ENCODE measurements around the gene NTM.
A peak's percentile ranks its signal among the peaks of the same experiment; 100 is the strongest.

The NTM gene

GRCh38 chr11:131592734-131593133, 222.3 kb downstream of the NTM start:
- DNase-seq: peak in 21 of 58 donors; percentile 29 to 71 (median 55)

GRCh38 chr11:131593301-131593700, 222.9 kb downstream of the NTM start:
- peak in 1 of 58 donors; percentile 33 for DNase-seq

- DNase-seq: peak in 8 of 58 donors; percentile 28 to 60 (median 40)
Measured at GRCh38 chr11:131595797-131596196, 225.4 kb downstream of the NTM start.

DNA sequence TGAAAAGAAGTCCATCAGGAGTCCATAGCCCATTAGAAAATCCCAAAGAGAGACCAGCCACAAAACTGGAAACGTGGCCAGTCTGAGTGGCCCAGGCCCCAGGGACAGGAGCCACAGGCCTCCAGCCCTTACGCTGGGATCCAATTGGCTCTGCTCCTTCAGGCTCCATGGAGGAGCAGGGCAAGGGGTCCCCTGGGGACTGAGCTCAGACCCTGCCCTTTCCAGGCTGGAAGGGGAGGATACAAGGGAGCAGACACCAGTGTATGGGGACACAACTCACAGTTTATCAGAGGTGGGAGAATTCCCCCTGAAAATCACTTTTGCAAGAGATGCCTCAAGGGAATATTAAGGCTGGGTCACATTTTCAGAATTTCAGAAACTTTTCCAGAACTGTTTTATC, 227.5 kb downstream of the NTM start:
- DNase-seq: peak in 1 of 58 donors; percentile 26

- peak in 6 of 58 donors; percentile 33 to 49 (median 42) for DNase-seq
Measured at GRCh38 chr11:131598305-131598704, 227.9 kb downstream of the NTM start.

DNA sequence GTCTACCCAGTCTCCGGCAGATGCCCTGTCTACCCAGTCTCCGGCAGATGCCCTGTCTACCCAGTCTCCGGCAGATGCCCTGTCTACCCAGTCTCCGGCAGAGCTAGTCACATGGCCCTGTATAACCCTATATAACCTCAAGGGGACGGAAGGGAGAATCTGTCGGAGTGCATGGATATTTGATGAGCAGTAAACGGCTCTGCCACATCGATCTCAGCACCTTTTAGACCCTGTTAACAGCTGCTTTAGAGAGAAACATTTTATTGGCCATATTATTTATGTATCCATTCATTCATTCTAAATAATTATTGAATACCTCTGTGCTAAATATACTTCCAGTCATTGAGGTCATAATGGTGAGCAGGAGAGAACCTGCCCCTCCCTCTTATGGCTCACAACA, 228.9 kb downstream of the NTM start:
- no peak for DNase-seq

GRCh38 chr11:131600628-131601027, 230.2 kb downstream of the NTM start:
- DNase-seq: no peak

GRCh38 chr11:131601586-131601985, 231.2 kb downstream of the NTM start:
- DNase-seq: no peak

GRCh38 chr11:131602431-131602830, 232.0 kb downstream of the NTM start:
- DNase-seq: no peak

DNA sequence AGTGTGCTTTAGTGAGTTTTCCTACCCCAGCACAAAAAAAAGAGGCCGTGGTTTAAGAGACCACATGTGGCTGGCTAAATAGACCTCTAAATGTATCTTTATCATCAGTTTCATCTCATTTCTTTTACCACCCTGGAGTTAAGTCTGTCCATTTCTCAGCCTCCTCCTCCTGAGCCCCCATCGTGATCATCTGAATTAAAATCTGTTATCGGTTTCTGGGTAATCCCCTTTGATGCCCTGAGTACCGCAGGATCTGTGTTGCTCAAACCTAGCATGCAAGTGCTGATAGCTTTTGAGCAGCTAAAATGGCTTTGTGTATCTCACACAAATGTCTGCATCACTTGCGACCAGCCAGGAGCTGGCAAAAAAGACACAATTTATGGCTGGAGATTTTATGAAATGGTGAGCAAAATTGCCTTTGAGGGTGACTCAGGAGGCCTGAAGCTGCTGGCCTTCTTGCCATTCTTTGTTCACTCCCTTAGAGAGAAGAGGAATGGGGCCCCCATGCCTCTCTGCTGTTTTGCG, 236.5 kb downstream of the NTM start:
- no peak for DNase-seq

GRCh38 chr11:131609337-131609736, 238.9 kb downstream of the NTM start:
- DNase-seq: no peak

DNA sequence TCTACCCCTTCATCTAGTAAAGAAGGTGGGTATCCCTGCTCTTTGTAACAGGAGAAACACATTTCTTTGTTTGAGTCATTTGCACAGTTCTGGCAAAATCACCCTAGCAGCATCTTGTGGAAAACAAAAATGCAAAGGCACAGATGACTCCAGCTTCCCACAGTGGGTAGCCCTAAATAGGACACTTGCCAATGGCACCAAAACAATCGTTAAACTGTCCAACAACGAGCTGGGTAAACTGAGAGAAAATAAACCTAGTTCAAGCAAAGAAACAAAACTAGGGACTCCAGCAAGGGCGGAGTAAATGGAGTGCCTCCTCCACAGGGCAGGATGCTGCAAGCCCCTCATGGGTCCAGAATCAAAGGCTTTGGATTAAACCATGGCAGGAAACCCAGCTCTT, 239.5 kb downstream of the NTM start:
- peak in 18 of 58 donors; percentile 22 to 88 (median 66) for DNase-seq

- no peak for DNase-seq
Measured at GRCh38 chr11:131611322-131611721, 240.9 kb downstream of the NTM start.

GRCh38 chr11:131612533-131612932, 242.1 kb downstream of the NTM start:
- DNase-seq: peak in 4 of 58 donors; percentile 21 to 36 (median 28)

DNA sequence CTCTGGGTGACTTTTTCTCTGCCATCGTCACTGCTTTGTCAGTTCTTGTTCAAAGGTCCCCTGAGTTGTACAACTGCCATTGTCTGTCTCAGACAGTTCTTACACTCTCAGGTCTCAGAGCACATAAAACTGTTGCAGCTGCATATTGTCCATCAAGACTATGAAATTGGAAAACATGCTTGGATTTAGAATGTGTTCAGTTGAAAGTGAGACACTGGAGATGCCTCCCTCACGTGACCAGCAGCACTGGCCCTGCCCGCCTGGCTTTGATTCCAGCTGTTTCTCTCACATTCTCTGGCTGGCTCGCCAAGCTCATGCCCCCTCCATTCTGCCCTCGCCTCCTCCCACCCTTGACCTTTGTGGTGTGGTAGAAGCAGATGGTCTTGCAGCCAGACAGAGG, 244.2 kb downstream of the NTM start:
- DNase-seq: peak in 25 of 58 donors; percentile 20 to 82 (median 57)

GRCh38 chr11:131615611-131616010, 245.2 kb downstream of the NTM start:
- no peak for DNase-seq

DNA sequence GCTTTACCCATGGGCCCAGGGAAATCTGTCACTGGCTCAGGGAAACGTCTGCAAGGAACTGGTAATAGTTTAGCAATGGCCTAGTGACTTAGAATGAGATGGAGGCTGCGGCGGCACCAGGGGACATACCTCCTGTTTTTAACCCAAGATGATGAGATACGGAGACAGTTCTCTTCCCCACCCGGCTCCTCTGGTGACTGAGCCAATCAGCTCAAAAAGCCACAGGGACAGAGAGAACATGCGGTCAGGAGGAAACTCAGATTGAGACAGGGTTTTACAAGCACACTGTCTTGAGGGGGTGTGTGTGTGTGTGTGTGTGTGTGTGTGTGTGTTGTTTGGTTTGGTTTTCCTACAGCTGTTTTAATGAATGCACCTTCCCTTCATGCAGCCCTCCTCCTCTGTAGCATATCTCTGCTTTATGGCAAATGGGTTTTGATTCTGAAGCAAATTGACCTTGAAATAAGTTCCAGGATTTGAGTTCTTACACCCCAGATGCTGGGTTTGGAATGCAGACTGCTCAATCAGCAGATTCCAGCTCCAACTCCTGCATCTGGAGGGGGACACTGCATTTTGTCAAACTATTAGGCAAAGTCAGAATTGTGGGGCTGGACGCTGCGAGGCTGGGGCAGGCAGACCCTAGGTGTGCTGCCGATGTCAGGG, 246.2 kb downstream of the NTM start:
- DNase-seq: no peak

- no peak for DNase-seq
Measured at GRCh38 chr11:131618201-131618600, 247.8 kb downstream of the NTM start.

DNA sequence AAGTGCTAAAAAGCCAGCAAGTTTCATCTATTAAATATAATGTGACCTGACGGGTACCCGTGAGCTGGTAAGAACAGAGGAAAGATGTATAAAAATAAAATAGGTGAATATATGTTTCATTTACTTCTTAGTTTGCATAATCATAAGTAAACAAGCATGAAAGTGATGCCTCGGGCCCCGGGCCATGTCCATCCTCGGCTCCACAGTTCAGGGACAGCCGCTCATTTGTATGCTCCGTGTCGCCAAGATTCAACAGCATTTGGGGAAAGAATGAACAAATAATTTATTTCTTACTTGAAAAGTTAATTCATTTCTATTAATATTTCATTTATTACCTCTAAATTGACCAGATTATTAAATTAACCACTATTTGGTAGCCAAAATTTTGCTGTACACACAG, 251.8 kb downstream of the NTM start:
- DNase-seq: peak in 7 of 58 donors; percentile 22 to 40 (median 31)

DNA sequence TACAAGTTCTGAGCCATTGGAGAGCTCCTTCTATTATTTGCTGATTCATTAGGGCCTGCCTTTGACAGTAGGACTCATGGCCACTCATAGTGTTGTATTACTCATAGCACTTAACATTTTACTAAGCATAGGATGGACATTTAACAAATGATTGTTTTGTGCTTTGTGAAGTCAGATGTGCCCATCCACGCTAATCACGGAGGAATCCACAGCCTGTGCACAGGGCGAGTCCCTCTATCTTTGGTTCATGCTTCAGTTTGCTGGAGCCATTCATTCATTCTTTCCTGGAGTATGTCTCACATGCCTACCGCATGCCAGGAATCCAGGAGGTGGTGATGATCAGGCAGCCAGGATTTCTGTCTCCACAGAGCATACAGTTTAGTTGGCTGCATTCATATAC, 254.1 kb downstream of the NTM start:
- DNase-seq: no peak

DNA sequence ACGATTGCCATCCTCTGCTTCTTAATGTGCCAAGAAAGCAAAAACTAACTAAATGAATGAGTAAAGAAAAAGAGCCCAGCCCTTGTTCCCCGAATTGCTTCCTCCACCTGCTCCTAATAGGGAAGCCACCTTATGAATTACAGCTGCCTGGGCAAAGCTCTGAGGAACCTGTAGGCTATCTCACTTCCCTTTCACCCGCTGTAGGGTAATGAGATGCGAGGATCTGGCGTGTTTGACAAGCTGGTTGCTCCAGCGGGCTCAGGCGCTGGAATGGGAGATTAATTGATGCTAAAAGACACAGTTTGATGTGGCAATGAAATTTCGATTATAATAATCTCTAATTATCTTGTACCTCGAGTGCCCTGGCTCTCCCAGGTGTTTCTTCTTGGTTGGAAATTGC, 256.4 kb downstream of the NTM start:
- no peak for DNase-seq

GRCh38 chr11:131628739-131629138, 258.3 kb downstream of the NTM start:
- DNase-seq: no peak

DNA sequence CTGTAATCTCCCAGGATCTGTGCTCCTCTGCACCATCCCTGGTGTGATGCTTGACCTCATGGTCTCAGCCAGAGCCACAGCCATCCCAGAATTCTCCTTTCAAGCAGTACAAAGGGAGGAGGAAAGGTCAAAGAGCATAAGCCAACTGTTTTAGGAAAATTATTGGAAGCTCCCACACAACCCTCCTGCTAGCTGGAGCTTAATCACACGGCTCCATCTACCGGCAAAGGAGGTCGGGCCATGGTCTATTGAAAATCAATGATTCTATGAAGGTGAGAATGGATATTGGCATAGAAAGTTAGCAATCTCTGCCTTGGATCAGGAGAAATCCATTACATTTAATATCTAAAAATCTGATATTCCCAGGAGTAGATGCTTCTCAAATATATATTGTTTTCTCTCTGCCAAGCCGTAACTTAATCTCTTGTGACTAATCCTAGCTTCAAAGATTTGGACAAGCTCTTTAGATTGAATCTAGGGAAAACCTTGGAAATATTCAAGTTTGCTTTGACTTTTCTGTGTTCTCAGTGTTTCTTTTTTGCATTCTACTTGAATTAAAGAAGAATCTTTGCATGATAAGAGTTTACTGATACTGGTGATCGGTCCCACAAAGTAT, 259.6 kb downstream of the NTM start:
- DNase-seq: peak in 1 of 58 donors; percentile 27
